KOPT-K1 (cell line): ENCODE measurements around the gene MYCBP2.
"Not testable (repeated sequence)": the region's sequence is repeated elsewhere in the genome, so short reads cannot be mapped to it uniquely, and the experiment has no call there.

ENCODE experiments used
- H3K27ac ChIP-seq: fragments of 200-600 bp; sonication (generic); 2 replicates; pipeline ENCODE4 v1.5.1; 2016; ENCODE audit warnings: antibody characterized with exemption, mild to moderate bottlenecking, low read depth, low read length; ENCODE audit not compliant: poor library complexity, severe bottlenecking
- H3K36me3 ChIP-seq: fragments of 200-600 bp; sonication (generic); 2 replicates; pipeline ENCODE4 v1.5.1; 2017; ENCODE audit warnings: antibody characterized with exemption, mild to moderate bottlenecking, low read length, moderate library complexity; ENCODE audit not compliant: insufficient read depth
- H3K9me3 ChIP-seq: fragments of 200-600 bp; sonication (generic); 2 replicates; pipeline ENCODE4 v1.5.1; 2017; ENCODE audit warnings: antibody characterized with exemption, low read length, mild to moderate bottlenecking; ENCODE audit not compliant: insufficient read depth, poor library complexity, severe bottlenecking

The MYCBP2 gene

DNA sequence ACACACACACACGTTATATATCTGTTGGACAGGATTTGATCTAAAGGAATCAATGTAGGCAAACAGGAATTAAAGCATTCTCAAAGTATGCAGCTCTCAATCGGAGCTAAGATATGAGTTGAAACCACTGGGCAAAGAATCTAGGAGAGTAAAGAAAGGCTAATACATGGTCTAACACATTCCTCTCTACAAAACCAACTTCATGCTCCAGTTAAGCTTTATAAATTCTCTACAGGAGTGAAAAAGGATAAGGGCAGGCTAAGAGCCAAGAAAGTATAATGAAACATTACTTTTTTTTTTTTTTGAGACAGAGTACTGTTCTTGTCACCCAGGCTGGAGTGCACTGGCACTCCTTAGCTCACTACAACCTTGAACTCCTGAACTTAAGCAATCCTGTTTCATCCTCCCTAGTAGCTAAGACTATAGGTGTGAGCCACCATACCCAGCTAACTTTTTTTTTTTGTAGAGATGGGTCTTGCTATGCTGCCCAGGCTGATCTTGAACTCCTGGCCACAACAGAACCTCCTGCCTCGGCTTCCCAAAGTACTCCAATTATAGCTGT, 310.6 kb downstream of the MYCBP2 start:
- Histone ChIP-seq H3K9me3 (no peaks in the 10 kb centered on the region), H3K27ac (no peak overlapping the region), H3K36me3 (peaks cover 100% of the 10 kb centered on the region)

DNA sequence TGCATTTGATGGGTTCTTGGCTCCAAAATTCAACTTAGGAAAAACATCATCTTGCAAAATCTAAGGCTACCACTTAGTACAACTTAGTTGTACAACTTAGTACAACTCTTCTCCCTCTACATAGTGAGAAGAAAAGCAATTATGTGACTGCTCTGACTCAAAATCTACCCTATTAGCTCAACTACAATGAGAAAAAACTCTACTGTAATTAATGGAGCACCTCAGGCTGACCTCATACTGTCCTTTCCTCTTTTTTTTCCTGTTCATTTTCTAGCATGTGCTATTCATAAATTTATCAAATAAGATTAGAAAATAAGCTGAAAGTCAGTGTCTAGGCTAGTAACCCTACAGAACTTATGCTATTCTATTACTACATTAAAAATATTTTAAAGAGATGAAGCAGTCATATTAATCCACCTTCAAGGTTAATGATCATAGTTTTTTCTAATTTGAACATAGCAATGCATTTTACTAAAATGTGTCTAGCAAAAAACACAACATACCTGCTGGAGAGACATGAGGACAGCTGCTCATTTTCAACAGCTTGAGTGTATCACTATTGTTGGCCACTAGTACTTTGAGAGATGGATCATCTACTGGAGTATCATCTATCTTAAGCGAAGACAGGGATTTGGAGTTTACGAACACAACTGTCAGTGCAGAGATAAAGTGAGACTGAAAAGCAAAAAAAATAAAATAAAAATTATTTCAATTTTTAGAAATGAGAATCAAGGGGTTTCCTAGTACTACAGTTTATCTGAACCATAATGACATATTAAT, 311.8 kb downstream of the MYCBP2 start:
- Histone ChIP-seq H3K27ac (no peak overlapping the region), H3K9me3 (no peaks in the 10 kb centered on the region), H3K36me3 (peaks cover 100% of the 10 kb centered on the region)

DNA sequence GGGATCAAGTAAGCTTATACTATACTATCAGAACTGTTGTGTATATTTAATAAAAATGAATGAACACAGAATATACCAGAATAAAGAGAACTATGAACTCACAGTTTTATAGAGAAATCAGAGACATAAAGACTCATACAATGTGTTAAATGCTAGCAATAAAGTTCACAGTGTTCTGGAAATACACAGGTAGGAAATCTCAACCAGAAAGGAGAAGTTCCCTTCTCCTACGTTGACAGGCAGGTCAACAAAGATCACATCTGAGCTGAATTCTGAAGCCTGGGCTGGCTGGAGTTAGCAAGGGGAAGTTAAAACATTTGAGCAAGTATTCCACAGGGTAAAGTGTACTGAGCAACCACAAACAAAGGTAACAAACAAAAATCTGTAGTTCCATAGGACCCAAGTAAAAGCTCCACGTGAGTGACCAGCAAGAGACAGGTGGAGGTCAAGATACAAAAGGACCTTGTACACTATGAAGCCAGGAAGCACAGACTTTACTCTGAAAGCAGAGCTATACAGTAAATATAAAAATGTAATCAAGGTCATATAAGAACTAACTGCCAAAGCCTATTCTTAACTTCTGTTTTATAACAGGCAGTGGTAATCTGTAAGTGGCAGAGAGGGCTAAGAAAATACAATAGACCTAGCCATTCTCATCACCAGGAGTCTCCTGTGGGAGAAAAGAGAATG, 312.9 kb downstream of the MYCBP2 start:
- no peaks in the 10 kb centered on the region for H3K9me3 ChIP-seq
- no peak overlapping the region for H3K27ac ChIP-seq
- H3K36me3 ChIP-seq: peaks cover 100% of the 10 kb centered on the region

GRCh38 chr13:77009719-77010118, 317.2 kb downstream of the MYCBP2 start:
- H3K36me3 ChIP-seq: peaks cover 98% of the 10 kb centered on the region
- not testable (repeated sequence) for H3K27ac ChIP-seq, H3K9me3 ChIP-seq

DNA sequence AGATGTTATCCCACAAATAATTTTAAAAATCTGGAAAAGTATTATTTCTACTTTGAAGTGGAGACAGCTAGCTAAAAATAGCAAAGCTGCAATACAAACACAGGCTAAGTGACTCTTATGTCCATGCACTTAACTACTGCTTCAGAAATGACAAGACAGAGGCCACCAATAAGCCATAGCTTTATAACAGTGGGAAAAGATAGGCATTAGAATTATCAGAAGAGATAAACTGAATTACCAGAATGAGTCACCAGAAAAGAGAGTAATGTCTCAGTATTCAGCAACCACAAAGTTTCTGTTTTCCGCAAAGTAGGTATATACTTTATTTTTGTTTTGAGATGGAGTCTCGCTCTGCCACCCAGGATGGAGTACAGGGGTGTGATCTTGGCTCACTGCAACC, 317.9 kb downstream of the MYCBP2 start:
- Histone ChIP-seq H3K27ac (no peak overlapping the region), H3K9me3 (no peaks in the 10 kb centered on the region), H3K36me3 (peaks cover 98% of the 10 kb centered on the region)

DNA sequence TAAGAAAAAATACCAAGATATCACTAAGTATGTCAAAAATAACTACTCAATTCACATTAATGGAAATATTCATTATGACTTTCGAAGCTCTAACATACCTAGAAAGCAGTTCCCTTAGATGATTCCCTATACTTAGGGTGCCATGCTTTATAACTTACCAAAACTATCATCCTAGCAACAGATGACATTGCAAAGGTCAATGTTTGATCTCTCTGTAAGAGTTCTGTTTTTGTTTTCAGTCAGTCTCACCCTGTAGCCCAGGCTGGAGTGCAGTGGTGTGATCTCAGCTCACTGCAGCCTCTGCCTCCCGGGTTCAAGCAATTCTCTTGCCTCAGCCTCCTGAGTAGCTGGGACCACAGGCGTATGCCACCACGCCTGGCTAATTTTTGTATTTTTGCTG, 318.6 kb downstream of the MYCBP2 start:
- H3K27ac ChIP-seq, H3K9me3 ChIP-seq: not testable (repeated sequence)
- peaks cover 98% of the 10 kb centered on the region for H3K36me3 ChIP-seq

- no peaks in the 10 kb centered on the region for H3K9me3 ChIP-seq
- peaks cover 96% of the 10 kb centered on the region for H3K36me3 ChIP-seq
- H3K27ac ChIP-seq: no peak overlapping the region
Observed at GRCh38 chr13:77002590-77003190, 324.2 kb downstream of the MYCBP2 start.

DNA sequence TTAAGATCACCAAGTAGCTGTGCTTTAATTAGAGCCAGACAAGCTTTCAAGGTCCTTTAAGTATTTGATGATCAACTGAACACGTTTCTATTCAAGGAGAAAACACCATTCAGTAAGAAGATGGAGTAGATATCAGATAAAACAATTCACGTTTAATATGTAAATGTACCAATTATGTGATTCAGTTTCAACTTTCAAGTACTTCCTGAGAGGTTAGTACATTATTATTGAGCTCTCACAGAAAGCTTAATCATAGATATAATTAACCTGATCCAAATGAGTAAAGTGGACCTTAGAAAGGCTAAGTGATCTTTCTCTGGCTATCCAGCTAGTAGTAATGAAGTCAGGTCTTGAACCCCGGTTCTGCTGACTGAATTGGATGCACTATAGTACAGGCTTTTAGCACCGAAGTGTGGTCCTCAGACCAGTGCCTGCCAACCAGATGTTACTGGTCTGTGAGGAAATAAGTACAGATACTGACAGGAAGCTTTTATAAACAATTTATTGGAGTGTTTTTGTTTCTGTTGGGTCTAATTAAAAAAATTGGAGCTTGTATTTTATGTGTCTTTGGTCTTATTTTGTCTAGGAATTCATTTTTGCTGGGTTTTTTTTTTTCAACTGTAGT, 324.8 kb downstream of the MYCBP2 start:
- no peaks in the 10 kb centered on the region for H3K9me3 ChIP-seq
- H3K36me3 ChIP-seq: peaks cover 95% of the 10 kb centered on the region
- no peak overlapping the region for H3K27ac ChIP-seq

GRCh38 chr13:77001540-77001939, 325.4 kb downstream of the MYCBP2 start:
- Histone ChIP-seq H3K27ac (no peak overlapping the region), H3K36me3 (peaks cover 95% of the 10 kb centered on the region), H3K9me3 (no peaks in the 10 kb centered on the region)

- Histone ChIP-seq H3K36me3 (peaks cover 94% of the 10 kb centered on the region), H3K9me3 (no peaks in the 10 kb centered on the region), H3K27ac (no peak overlapping the region)
Observed at GRCh38 chr13:77000475-77000874, 326.4 kb downstream of the MYCBP2 start.
